ENCODE measurements around the gene CTSE. TPM values are rescaled to one million over a fixed set of nuclear protein-coding genes. Genes with fewer than 3 reads are reported as not detected.

CTSE gene
- total and polyA plus RNA-seq, 4 donors, result 0.26 to 18.9 (median 0.69) TPM; not detected in 1

DNA sequence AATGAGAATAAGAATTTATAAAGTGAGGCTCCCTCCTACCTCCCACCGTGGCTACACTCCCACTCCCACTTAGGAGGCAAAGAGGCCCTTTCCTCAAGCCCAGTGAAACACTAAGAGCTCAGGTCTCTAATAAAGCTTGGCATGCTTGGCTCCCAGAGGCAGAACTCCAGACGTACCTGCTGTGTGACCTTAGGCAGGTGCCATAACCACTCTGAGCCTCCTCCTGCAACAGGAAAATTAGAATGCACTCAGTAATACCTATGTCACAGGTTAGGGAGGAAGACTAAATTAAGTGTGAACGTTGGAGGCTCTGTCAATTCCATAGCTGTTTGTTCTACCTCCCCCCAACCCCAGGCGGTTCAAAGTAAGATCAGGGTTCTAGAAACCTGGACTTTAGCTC, 63.9 kb downstream of the CTSE start:
- 87 to 93% methylated on average over 4 of the region's 4 CpGs for WGBS, 2 donors

More for the DNA sequence above, 63.9 kb downstream of the CTSE start:
- Histone ChIP-seq H3K4me3 (ENCODE audit: low read length in 2 of 2) (no peak overlapping the region), H3K4me1 (ENCODE audit: control insufficient read depth in 1 of 2, insufficient read depth in 2 of 2, low read length in 2 of 2) (no peaks in the 10 kb centered on the region), H3K27ac (ENCODE audit: low read depth in 1 of 2, low read length in 2 of 2) (no peak overlapping the region), H3K36me3 (ENCODE audit: control insufficient read depth in 1 of 2, insufficient read depth in 2 of 2, low read length in 1 of 2) (no peaks in the 10 kb centered on the region), H3K9me3 (ENCODE audit: control insufficient read depth, low read length) (no peaks in the 10 kb centered on the region), H3K27me3 (ENCODE audit: control insufficient read depth in 1 of 2, insufficient read depth in 2 of 2, low read length in 1 of 2) (no peaks in the 10 kb centered on the region)
- DNase-seq, result no peak
- intact Hi-C loops (cut with DNase I), result loop anchor here in 1 of 2 donors (5.0 kb wide), 1 partner anchor 37 kb away; no protein-coding TSS in a partner anchor
- no peak for ATAC-seq (ENCODE audit: low FRiP score)

Other genes with a start within 250 kb of the CTSE start
- gene RAB29, start 248.4 kb downstream of the CTSE start, total RNA-seq, result 10 to 100 TPM; 19.5 to 38.9 TPM
- 10 to 100 TPM; 27.2 to 36.8 TPM for gene RAB29, start 248.4 kb downstream of the CTSE start, polyA plus RNA-seq
- gene SLC41A1, start 210.7 kb downstream of the CTSE start, total RNA-seq, result 10 to 100 TPM; 36.2 to 40.3 TPM
- 10 to 100 TPM in 1 of 2 donors, 1 to 10 TPM in 1; 7.3 to 24.7 TPM for gene SLC41A1, start 210.7 kb downstream of the CTSE start, polyA plus RNA-seq
- gene PM20D1, start 173.8 kb downstream of the CTSE start, total RNA-seq, result 1 to 10 TPM in 1 of 2 donors, under 1 TPM in 1; 0.19 to 1.1 TPM
- under 1 TPM in 1 of 2 donors, not detected in 1; 0.63 TPM for gene PM20D1, start 173.8 kb downstream of the CTSE start, polyA plus RNA-seq
- gene SLC26A9, start 80.4 kb downstream of the CTSE start, total RNA-seq, result under 1 TPM in 1 of 2 donors, not detected in 1; 0.18 TPM
- under 1 TPM; 0.13 to 0.18 TPM for gene SLC26A9, start 80.4 kb downstream of the CTSE start, polyA plus RNA-seq
- 10 to 100 TPM in 1 of 2 donors, 1 to 10 TPM in 1; 1.7 to 11.4 TPM for gene RAB7B, start 20.5 kb downstream of the CTSE start, total RNA-seq
- gene RAB7B, start 20.5 kb downstream of the CTSE start, polyA plus RNA-seq, result 1 to 10 TPM; 2.5 to 7.9 TPM
- gene RHEX, start 29.3 kb upstream of the CTSE start, total RNA-seq, result 1 to 10 TPM in 1 of 2 donors, under 1 TPM in 1; 0.84 to 3.3 TPM
- not detected for gene RHEX, start 29.3 kb upstream of the CTSE start, polyA plus RNA-seq
- not detected for gene AVPR1B, start 93.5 kb upstream of the CTSE start, total RNA-seq
- not detected for gene AVPR1B, start 93.5 kb upstream of the CTSE start, polyA plus RNA-seq
- 1 to 10 TPM; 3.3 TPM for gene FAM72A, start 178.9 kb upstream of the CTSE start, total RNA-seq
- 1 to 10 TPM in 1 of 2 donors, under 1 TPM in 1; 0.79 to 2.4 TPM for gene FAM72A, start 178.9 kb upstream of the CTSE start, polyA plus RNA-seq
- gene SRGAP2, start 179.6 kb upstream of the CTSE start, total RNA-seq, result 100 to 1,000 TPM in 1 of 2 donors, 10 to 100 TPM in 1; 92.2 to 117 TPM
- 10 to 100 TPM in 1 of 2 donors, 1 to 10 TPM in 1; 7.9 to 17.4 TPM for gene SRGAP2, start 179.6 kb upstream of the CTSE start, polyA plus RNA-seq